Globus pallidus (tissue), 1 donor: ENCODE data around the gene CMKLR1.

ENCODE experiments used
- DNase-seq: peaks from one replicate; pipeline ENCODE4 v3.0.0-alpha.2; 2015; ENCODE audit warnings: low spot score

Gene CMKLR1

DNA sequence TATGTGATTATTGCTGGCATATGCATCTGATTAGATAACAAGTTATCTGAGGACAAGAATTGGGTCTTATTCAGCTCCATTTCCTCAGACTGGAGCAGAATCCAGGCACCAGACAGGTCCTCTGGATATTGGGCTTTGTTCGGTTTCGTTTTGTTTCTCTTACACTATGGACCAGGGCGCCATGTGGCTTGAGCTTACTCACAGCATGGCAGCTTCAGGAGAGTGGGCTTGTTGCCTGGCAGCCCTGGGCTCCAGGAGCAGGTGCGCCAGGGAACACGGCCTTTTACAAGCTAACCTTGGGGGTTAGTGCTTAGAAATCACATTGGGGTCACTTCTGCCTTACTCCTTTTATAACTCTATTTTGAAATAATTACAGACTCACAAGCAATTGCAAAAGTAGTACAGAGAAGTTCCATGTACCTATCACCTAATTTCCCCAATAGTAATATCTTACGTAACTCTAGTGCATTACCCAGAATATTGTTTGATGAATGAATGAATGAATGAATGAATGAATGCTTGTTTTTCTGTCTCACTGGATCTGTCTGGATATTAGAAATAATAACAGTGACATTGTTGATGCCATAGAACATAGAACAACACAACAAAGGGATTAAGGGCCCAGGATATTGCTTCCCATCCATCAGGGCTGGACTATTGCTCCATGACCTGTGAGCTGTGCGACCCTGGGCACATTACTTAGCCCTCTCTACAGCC is 39.0 kb downstream of the CMKLR1 start:
- DNase-seq = no peak

DNA sequence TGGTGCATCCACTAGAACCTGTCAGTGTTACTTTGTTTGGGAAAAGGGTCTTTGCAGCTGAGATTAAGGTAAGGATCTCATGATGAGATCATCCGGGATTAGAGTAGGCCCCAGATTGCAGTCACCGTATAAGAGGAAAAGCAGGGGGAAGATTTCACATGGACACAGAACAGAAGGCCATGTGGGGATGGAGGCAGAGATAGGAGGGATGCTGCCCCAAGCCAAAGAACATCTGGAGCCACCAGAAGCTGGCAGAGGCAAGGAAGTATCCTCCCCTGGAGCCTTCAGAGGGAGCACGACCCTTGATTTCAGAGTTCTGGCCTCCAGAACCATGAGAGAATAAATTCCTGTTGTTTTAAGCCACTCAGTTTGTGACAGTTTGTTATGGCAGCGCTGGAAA is 39.6 kb downstream of the CMKLR1 start:
- no peak for DNase-seq

DNA sequence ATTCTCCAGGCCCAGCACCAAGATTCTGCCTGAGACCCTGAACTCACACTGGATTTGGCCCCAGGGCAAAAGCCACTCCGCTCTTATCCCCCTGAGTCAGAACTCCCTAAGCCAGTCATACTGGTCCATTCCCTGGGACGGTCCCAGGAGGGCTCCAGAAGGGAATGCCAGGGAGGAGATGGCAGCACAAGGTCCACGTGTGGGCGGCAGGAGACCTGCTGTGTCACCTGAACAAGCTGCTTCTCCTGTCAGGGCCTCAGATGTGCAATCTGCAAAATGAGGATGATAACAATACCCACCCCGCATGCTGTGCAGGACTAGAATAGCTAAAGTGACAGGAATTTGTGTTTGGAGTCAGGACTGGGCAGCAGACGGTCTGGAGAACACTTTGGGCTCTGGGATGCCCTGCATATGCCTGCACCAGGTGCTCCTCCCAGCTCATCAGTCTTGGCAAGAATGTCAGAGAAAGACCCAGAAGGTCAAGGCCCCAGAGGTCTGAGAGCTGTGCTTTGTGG is 40.3 kb downstream of the CMKLR1 start:
- no peak for DNase-seq

DNA sequence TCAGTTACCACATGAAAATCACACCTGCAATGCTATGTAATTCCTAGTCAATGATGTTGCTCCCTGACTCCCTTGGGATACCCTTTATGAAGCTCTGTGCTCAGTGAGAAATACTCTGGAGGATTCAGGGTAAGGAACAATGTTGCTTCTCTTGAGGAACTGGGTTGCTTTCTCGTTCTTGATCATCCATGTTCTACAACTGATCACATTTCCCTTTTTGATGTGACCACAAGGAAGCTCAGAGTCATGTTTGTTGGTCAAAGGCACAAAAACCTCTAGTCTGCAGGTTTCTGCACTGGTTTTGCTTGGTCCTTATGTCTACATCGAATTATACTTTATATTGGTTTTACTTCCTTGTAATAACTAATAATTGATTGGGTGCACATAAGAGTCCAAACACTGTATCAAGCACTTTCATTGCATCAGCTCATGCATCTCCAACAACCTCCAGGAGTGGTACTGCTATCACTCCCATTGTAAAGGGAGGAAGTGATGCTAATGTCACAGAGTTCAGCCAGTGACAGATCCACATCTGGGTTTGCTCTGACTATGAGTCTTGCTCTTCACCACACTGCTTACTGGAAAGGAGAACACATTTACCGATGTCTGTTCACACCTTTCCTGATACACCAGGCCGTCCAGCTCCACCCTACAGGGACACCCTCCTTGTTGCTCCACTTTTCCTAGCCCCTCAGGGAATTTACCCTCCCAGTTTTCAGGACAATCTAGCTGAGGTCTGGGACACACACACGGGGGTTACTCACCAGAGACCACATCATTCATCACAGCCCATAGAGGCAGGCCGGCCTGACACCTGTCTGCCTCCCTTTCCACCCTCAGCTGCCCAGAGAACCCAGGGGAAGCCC is 41.0 kb downstream of the CMKLR1 start:
- DNase-seq = no peak

DNA sequence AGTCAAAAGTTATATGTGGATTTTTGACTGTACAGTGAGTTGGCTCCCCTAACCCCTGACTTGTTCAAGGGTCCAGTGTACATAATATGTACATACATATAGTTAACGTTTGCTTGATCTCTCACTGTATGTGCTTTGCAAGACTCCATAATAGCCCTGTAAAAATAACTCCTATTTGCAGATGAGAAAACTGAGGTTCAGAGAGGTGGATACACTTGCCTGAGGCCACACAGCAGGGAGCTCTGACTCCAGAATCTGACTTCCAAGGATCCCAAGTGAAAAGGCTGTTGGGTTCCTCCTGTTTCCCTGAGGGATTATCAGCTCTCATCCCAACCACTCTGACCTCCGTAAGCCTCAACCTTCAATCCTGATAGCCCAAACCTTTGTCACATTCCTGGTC is 41.7 kb downstream of the CMKLR1 start:
- no peak for DNase-seq

DNA sequence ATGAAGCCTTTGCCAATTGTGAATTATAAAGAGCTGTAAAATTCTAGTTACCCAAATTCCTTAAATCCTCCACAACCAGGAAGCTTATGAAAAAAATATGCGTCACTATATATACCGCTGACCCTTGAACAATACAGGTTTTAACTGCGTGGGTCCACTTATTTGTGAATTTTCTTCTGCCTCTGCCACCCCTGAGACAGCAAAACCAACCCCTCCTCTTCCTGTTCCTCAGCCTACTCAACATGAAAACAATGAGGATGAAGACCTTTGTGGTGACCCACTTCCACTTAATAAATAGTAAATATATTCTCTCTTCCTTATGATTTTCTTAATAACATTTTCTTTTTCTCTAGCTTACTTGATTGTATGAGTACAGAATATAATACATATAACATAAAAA is 42.2 kb downstream of the CMKLR1 start:
- no peak for DNase-seq

DNA sequence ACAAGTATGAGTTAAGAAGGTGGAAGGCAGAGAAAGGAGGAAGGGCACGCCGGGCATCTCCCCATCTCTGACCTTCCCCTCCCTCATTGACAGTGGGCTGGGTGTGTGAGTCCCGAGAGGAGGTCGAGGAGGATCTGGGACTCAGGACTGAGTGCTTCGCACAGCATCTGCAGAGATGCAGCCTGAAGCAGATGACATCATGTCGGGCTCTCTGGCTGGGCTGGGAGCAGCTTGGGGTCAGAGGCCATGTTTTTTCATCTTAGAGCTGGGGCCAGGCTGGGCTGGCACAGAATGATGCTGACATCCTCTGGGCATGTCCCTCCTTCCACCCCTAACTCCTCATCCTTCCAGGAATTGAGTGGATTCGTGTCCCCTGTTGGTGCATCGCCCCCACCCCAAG is 43.5 kb downstream of the CMKLR1 start:
- no peak for DNase-seq

DNA sequence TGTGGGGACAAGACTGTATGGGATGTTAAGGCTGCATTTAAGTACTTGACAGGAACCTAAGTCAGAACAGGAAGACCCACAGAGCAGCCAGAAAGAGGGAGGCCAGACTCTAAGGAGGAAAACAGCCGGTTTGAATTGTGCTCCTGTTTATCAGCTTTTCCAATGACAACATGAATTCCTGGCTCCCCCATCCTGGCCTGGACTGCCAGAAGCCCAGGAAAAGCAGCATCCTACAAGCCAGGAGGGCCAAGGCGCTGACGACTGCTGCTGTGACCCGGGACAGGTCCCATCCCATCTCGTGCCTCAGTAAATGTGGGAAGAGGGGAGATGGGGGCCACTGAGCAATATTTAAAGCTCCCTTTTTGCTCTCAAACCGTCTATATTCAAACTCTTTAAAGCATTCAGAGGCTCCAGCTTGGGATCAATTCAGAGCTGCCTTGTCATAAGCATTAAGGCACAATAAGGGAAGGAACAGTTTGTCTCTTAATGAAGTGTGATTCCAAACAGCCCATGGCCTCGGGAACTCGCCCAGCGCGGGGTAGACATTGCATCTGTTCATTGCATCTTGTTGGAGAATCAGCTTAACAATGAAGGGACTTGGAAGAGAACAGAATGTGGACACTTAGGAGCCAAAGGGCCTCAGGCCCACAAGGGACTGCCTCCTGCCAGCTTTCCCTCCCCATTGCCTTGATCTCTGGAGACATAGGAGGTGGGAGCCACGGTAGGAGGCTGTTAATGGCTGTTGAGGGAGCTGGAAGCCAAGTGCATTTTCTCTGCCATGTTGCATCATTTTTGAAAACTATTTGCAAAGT is 49.6 kb downstream of the CMKLR1 start:
- DNase-seq = peak; percentile 35

DNA sequence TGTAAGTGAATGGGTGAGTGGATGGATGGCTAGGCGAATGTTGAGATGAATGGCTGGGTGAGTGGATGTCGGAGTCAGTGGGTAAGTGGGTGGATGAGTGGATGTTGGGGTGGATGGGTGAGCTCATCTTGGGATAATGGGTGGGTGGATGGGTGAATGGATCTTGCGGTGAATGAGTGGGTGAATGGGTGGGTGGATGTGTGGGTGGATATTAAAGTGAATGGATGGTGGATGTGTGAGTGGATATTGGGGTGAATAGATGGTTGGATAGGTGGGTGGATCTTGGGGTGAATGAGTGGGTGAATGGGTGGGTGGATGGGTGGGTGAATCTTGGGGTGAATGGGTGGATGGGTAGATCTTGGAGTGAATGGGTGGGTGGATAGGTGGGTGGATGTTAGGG is 51.9 kb downstream of the CMKLR1 start:
- DNase-seq = no peak

DNA sequence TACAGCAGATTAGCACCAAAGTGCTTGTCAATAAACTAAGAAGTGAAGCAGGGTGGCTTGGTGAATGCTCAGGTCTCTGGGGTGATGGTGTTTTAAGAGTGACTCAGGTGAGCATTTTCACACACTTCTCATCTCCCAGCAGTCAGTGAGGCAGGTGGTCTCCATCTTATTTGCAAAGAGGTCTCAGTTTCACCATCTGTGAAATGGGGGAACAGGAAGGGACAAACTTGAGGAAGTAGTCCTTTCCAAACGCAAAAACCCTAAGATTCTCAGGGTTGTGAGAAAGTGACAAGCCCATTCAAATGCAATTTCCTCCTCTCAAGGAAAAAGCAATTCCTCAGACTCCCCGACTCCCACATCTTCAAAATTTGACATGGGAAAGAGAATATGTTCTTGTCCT is 54.1 kb downstream of the CMKLR1 start:
- no peak for DNase-seq

DNA sequence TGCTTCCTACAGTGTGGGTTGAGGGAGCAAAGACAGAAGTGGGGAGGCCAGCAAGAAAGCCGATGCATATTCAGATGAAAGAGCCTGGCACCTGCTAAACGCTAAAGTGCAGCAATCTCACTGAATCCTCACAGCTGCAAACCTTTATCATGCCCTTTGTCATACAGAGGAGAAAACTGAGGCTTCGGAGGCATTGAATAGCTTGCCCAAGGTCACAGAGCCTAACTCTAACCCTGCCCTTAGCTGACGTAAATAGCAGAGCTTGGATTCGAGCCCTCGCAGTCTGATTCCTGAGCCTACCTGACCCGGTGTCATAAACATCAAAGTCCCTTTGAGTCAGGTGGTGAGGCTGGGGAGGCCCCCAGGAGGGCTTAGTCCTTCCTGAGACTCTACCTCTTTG is 54.9 kb downstream of the CMKLR1 start:
- DNase-seq = no peak

DNA sequence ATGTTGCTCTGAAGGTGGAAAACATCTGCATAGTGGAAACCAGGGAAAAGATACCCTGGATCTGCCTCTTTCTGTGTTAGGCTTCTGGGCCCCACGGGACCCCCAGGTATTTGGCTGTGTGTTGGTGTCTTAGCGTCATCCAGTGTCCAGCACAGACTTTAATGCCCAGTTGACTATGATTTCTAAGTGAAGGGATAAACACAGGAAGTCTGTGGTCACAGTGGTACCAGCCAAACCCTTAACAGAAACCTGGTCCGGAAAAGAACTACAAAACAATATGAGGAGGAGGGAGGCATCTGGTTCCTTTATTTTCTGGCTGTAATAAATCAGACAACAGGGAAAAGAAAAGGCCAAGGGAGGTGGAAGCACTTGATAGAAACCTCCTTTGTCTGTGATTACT is 56.4 kb downstream of the CMKLR1 start:
- DNase-seq = no peak

DNA sequence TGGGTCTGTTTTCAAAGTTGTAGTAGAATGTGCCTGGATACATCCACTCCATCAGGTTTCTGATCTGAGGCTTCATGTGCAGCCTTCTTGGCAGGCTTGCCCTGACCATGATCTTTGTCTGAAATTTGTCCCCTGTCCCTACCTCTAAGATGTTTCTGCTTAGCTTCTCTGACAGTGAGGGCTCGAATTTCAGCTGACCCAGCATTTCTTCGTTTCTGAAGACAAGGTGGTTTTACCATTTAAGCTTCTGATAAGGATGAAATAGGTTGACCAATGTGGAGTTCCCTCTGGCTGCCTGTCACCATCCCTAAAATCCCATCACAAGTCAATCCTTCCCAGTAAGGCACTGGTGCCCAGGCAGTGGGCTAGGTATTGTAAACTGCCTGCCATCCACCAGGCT is 57.0 kb downstream of the CMKLR1 start:
- no peak for DNase-seq

DNA sequence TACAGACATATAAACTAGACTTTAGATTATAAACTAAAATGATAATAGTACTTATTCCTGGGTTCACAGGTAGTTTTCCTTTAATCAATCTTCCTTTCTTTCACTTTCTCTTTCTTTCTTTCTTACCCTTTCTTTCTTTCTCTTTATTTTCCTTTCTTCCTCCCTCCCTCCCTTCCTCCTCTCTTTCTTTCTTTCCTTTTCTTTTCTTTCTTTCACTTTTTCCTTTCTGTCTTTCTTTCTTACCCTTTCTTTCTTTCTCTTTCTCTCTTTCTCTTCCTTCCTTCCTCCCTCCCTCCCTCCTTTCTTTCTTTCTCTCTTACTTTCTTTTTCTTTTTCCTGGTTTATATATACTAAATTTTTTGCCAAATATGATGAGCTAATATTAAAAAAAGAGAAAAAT is 61.5 kb downstream of the CMKLR1 start:
- DNase-seq = no peak

DNA sequence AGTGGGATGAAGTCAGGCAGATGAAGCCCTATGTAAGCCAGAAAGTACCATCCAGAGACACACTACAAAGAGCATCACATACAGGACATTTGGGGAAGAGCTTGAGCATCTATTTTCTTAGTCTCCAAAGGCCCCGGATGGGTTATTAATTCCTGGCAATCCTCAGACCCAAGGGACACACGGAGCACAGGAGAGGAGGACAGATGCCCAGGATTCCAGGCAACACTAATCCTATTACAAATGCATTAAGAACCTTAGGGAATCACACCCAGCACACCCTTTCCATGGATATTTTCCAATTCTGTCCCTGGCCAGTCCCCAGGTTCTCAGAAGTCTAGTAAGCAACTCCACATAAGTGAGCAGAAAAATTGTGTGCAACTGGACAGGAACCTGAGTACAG is 65.9 kb downstream of the CMKLR1 start:
- no peak for DNase-seq

DNA sequence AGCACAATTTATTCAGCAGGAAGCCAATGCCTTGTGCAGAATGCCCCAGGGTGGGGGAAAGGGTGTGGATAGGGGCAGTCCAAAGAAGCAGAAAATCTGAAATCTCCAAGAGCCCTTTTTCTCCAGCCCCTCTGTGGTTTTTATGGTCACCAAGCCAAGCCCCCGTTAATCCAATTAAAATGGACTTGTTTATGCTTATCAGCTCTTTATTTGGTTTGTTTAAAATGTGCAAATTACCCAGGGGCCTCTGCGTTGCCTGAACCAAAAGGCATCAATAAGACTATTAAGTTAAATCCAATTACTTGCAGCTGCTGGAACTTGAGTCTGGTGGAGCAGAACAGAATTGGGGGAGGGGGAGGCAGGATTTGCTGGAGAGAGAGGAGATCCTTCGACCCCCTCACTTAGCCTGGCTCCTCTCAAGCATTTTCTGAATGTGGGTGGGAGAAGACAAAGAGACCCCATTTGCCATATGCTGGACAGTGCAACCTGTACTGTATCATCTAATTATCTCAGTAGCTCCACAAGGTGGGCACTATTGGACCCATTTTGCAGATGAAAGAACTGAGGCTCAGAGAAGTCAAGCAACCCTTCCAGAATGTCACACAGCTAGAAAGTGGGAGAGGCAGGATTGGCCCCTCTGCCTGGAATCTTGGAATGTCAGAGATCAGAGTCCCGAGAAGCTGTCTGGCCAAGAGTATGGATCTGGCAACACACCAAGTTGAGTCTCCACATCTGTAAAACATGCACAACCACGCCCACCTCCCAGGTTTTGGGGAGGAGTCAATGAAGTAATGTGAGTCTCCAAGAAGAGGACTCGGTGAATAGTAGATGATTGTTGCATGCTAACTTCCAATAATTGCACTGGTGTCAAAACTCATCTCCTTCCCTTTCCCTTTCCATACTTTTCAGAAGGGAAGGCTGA is 66.9 kb downstream of the CMKLR1 start:
- DNase-seq = no peak

DNA sequence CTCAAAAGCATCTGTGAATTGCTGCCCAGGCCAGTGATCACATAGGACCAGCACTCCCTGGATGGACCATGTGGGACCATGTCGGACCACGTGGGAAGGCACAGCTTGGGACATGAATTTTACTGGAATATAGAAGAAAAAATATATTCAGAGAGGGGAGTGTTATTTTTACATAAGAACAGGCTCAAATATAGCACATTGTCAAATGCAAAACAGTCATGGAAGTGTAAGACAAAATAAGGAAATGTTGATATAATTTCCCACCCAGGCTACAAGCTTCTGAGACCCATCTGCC is 68.3 kb downstream of the CMKLR1 start:
- DNase-seq = no peak

DNA sequence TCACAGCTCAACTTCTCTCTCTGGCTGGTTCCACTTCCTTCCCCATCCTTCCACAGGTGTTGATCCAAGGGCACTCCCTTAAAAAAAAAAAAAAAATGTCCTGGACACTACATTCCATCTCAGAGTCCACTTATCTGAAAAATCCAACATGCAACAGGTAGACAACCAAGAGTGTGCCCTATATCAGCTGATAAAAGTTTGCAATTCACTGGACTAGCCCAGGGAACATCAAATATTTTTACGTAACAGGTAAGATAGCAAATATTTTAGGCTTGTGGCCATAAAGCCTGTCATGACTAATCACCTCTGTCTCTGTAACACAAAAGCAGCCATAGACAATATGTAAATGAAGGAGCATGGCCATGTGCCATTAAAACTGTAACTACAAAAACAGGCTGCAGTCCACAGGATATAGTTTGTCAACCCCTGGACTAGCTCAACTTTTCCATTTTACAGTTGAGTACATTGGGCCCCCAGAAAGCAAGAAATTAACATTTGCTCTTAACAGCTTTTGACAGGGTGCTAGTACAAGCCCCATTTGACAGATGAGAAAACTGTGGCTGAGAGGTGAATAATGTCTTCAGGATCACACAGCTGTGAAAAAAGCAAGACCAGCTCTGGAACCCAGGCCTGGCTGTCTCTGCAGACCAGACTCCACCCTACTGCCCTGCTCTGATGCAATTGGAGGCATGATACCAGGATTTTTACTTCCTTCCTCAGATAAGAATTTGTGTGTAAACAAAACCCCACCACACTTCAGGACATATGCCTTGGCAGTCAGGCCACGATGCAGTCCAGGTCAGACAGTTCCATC is 68.9 kb downstream of the CMKLR1 start:
- no peak for DNase-seq

DNA sequence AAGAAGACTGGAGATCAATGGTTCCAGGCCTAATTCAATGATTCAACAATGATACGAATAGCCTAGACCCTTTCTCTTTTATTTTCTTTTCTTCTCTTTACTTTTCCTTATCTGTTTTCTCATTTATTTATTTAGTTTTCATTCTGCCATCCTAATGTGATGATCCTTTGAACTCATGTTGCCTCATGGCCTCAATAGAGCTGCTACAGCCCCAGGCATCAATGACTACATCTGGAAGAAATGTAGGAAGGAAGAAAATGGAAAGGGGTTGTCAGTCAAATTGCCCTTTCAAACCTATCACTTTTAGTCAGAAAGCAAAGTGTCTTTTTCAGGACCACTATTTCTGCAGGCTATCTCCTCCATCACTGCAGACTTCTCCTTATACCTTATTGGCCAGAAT is 69.9 kb downstream of the CMKLR1 start:
- DNase-seq = no peak

DNA sequence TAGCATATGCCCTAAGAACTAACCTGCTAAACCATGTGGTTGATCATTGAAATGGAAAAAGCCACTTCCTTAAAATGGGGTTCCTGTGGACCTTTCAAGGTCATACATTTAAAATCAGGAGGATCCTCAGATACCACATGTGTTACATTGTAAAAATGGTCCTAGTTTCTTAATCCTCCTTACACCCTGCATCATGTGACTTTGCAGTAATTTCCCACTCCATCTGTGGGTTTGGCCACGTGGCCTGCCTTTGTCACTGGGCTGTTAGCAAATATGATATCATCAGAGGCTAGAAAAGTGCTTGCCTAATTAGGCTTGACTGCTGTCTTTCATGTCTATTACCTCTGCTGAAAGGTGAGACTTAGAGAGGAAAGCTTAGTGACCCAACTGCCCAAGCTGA is 70.7 kb downstream of the CMKLR1 start:
- DNase-seq = no peak

DNA sequence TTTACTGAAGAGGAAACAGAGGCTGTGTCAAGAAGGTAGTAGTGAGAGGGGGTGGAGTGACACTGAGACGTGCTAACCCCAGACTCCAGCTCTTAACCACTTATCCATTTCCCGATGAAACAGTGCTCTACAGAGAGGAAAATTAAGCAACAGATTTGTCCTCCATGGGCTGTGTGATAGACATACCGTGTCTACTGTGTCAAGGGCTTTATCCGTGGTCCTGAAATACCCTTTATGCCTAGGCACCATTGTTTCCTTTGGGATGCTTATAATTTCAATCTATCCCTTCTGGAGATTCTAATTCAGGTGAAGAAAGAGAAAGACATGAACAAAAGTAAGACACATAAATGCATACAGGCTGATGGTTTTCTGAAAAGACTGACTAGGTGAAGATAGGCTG is 71.7 kb downstream of the CMKLR1 start:
- DNase-seq = no peak
